ENCODE data around the gene SLC28A1.

Gene SLC28A1

GRCh38 chr15:84883916-84884781 lies at the start of gene SLC28A1:
Gene SLC28A1, plus strand, starts transcription at chr15:84884662. Its CDS starts 3,099 bp downstream, at chr15:84887761.
- DNase-seq (ENCODE audit: low read depth), result no peak
- TF ChIP-seq CTCF (IDR thresholded peaks at IDR 0.05; ENCODE audit: low read depth, low read length, missing control alignments), result no peak
- no peak within 1 kb of the TSS for H3K4me3 ChIP-seq (ENCODE audit: low read depth, low read length)
- in situ Hi-C loops (cut with HindIII; ENCODE audit: low sequenced_read_pairs), result no loop called here

GRCh38 chr15:84834969-84835368 lies 49.5 kb upstream of the SLC28A1 start:
- in situ Hi-C loops (cut with HindIII; ENCODE audit: low sequenced_read_pairs), result loop anchor here (5.0 kb wide), 1 partner anchor 63 kb away; no protein-coding TSS in a partner anchor
- TF ChIP-seq CTCF (IDR thresholded peaks at IDR 0.05; ENCODE audit: low read depth, low read length, missing control alignments), result no peak
- H3K4me3 ChIP-seq (ENCODE audit: low read depth, low read length), result no peak overlapping the region
- no peak for DNase-seq (ENCODE audit: low read depth)

- DNase-seq (ENCODE audit: low read depth), result no peak
- no peak overlapping the region for H3K4me3 ChIP-seq (ENCODE audit: low read depth, low read length)
- in situ Hi-C loops (cut with HindIII; ENCODE audit: low sequenced_read_pairs), result loop anchor here (5.0 kb wide), 1 partner anchor 63 kb away; no protein-coding TSS in a partner anchor
- TF ChIP-seq CTCF (IDR thresholded peaks at IDR 0.05; ENCODE audit: low read depth, low read length, missing control alignments), result no peak
These were observed 48.7 kb upstream of the SLC28A1 start for GRCh38 chr15:84835661-84836337.

- DNase-seq (ENCODE audit: low read depth), result no peak
- in situ Hi-C loops (cut with HindIII; ENCODE audit: low sequenced_read_pairs), result loop anchor here (5.0 kb wide), 1 partner anchor 65 kb away; no protein-coding TSS in a partner anchor
- TF ChIP-seq CTCF (IDR thresholded peaks at IDR 0.05; ENCODE audit: low read depth, low read length, missing control alignments), result no peak
- H3K4me3 ChIP-seq (ENCODE audit: low read depth, low read length), result no peak overlapping the region
These were observed 47.6 kb upstream of the SLC28A1 start for GRCh38 chr15:84836844-84837243.

GRCh38 chr15:84839714-84840113 lies 44.7 kb upstream of the SLC28A1 start:
- no peak for DNase-seq (ENCODE audit: low read depth)
- in situ Hi-C loops (cut with HindIII; ENCODE audit: low sequenced_read_pairs), result loop anchor here (5.0 kb wide), 1 partner anchor 67 kb away; no protein-coding TSS in a partner anchor
- no peak overlapping the region for H3K4me3 ChIP-seq (ENCODE audit: low read depth, low read length)
- TF ChIP-seq CTCF (IDR thresholded peaks at IDR 0.05; ENCODE audit: low read depth, low read length, missing control alignments), result no peak

- DNase-seq (ENCODE audit: low read depth), result no peak
- H3K4me3 ChIP-seq (ENCODE audit: low read depth, low read length), result no peak overlapping the region
- in situ Hi-C loops (cut with HindIII; ENCODE audit: low sequenced_read_pairs), result no loop called here
- TF ChIP-seq CTCF (IDR thresholded peaks at IDR 0.05; ENCODE audit: low read depth, low read length, missing control alignments), result no peak
These were observed 44.2 kb upstream of the SLC28A1 start for GRCh38 chr15:84840255-84840654.
